ENCODE measurements around the gene PDXDC1.
"Not testable (repeated sequence)": the region's sequence is repeated elsewhere in the genome, so short reads cannot be mapped to it uniquely, and the experiment has no call there.

- TF ChIP-seq CTCF, POLR2AphosphoS5 (IDR thresholded peaks at IDR 0.05): not testable (repeated sequence)
Observed at GRCh38 chr16:14930246-14930645, 44.6 kb upstream of the PDXDC1 start.

Data from gastroesophageal sphincter (tissue), 3 donors.